Lower leg skin (tissue), 4 donors: Measurements from ENCODE around the gene ADD1. TPM values are rescaled to one million over a fixed set of nuclear protein-coding genes. Genes with fewer than 3 reads are reported as not detected.

Experiments used
- DNase-seq, 2 donors: peaks; one replicate each; pipeline ENCODE4 v3.0.0-alpha.2; 2019; ENCODE audit warnings: low spot score in 2 of 2
- H3K4me3 ChIP-seq: fragments of 200-600 bp; sonication (generic); 2 replicates; pipeline ENCODE4 v1.5.1; 2017; ENCODE audit warnings: mild to moderate bottlenecking, low read depth; ENCODE audit not compliant: poor library complexity, severe bottlenecking
- CTCF ChIP-seq, 3 donors: fragments of 450-650 bp; IDR thresholded peaks; one replicate each; pipeline ENCODE4 v1.5.1; 2016; ENCODE audit warnings: antibody characterized with exemption in 3 of 3, mild to moderate bottlenecking in 3 of 3, moderate library complexity in 2 of 3
- POLR2A ChIP-seq, 2 donors: fragments of 450-650 bp; IDR thresholded peaks; one replicate each; pipeline ENCODE4 v1.6.1; 2016 to 2017; ENCODE audit warnings: antibody characterized with exemption in 2 of 2, mild to moderate bottlenecking in 1 of 2, moderate library complexity in 1 of 2
- WGBS, 2 donors: methylation state at CpG; one replicate each; pipeline ENCODE4 v1.1.5; 2018; 5-methylcytosine and 5-hydroxymethylcytosine counted together
- intact Hi-C: fragments of 100-400 bp; cut with DNase I; formaldehyde crosslinking; loops from one replicate; pipeline ENCODE4 v1.15.0; 2023; ENCODE audit warnings: low total_unique reads
- total RNA-seq, 4 donors: library from RNA; depleted of rRNA; stranded (reverse); fragments of >200 nt; gene quantifications; one replicate each; pipeline ENCODE4 v1.1.0, GENCODE V29; 2016

Gene ADD1
- total RNA-seq, 4 donors from 2014 or later: 102 to 153 (median 135) TPM

- TF ChIP-seq POLR2A (IDR thresholded peaks at IDR 0.05) (no peak), CTCF (IDR thresholded peaks at IDR 0.05) (no peak)
- DNase-seq: no peak
- H3K4me3 ChIP-seq: no peak overlapping the region
- intact Hi-C loops: no loop called here
- 49 to 51% methylated on average over 2 of the region's 2 CpGs for WGBS, 2 donors
These were observed 21.6 kb downstream of the ADD1 start for GRCh38 chr4:2865196-2865780.

GRCh38 chr4:2866160-2866861, 22.7 kb downstream of the ADD1 start:
- H3K4me3 ChIP-seq: no peak overlapping the region

GRCh38 chr4:2866891-2867290, 23.2 kb downstream of the ADD1 start:
- DNase-seq: no peak
- intact Hi-C loops: no loop called here
- WGBS, 2 donors: 87 to 88% methylated on average over 5 of the region's 5 CpGs
- H3K4me3 ChIP-seq: no peak overlapping the region
- TF ChIP-seq CTCF (IDR thresholded peaks at IDR 0.05): no peak
- TF ChIP-seq POLR2A (IDR thresholded peaks at IDR 0.05): no peak

More at GRCh38 chr4:2866160-2866861, 22.7 kb downstream of the ADD1 start:
- intact Hi-C loops: no loop called here
- DNase-seq: no peak
- TF ChIP-seq POLR2A (IDR thresholded peaks at IDR 0.05) (no peak), CTCF (IDR thresholded peaks at IDR 0.05) (no peak)
- WGBS, 2 donors: 84 to 86% methylated on average over 10 of the region's 10 CpGs

GRCh38 chr4:2867758-2868491, 24.3 kb downstream of the ADD1 start:
- DNase-seq: no peak
- intact Hi-C loops: no loop called here
- no peak overlapping the region for H3K4me3 ChIP-seq
- no peak for TF ChIP-seq POLR2A (IDR thresholded peaks at IDR 0.05)
- no peak for TF ChIP-seq CTCF (IDR thresholded peaks at IDR 0.05)
- WGBS, 2 donors: 49 to 56% methylated on average over 10 of the region's 10 CpGs

- no peak for TF ChIP-seq POLR2A (IDR thresholded peaks at IDR 0.05)
- intact Hi-C loops: no loop called here
- H3K4me3 ChIP-seq: no peak overlapping the region
- 77 to 80% methylated on average over 12 of the region's 12 CpGs for WGBS, 2 donors
- no peak for DNase-seq
These were observed 25.3 kb downstream of the ADD1 start for GRCh38 chr4:2868877-2869487.

GRCh38 chr4:2869659-2870058, 26.0 kb downstream of the ADD1 start:
- no peak overlapping the region for H3K4me3 ChIP-seq
- intact Hi-C loops: no loop called here
- TF ChIP-seq CTCF (IDR thresholded peaks at IDR 0.05) (no peak), POLR2A (IDR thresholded peaks at IDR 0.05) (no peak)
- DNase-seq: no peak
- WGBS, 2 donors: 71 to 76% methylated on average over 6 of the region's 6 CpGs
